ENCODE measurements around the gene HTR2B. TPM values are rescaled to one million over a fixed set of nuclear protein-coding genes. Genes with fewer than 3 reads are reported as not detected.

HTR2B gene
- total and polyA plus RNA-seq, 2 of the 13 experiments (the other 11 are each of a cell fraction or from before 2014, with no cell fraction given), result 0.08 TPM; not detected in 1

GRCh38 chr2:231068525-231069222 is 56.2 kb downstream of the HTR2B start (continued):
- TF ChIP-seq GPN1 (CRISPR knock-in tag; IDR thresholded peaks at IDR 0.05; ENCODE audit: borderline replicate concordance) (no peak), TBX3 (IDR thresholded peaks at IDR 0.05; ENCODE audit: borderline replicate concordance) (peak; percentile 74; the same call in 1 of the 2 replicates), FOSL2 (CRISPR knock-in tag; IDR thresholded peaks at IDR 0.05) (peak; percentile 98), MED1 (CRISPR knock-in tag; IDR thresholded peaks at IDR 0.05) (peak; percentile 65), ZNF335 (CRISPR knock-in tag; IDR thresholded peaks at IDR 0.05) (peak; percentile 96), CEBPB (IDR thresholded peaks at IDR 0.05; ENCODE audit: borderline replicate concordance, low read depth, low read length) (peak; percentile 96), SOX5 (CRISPR knock-in tag; IDR thresholded peaks at IDR 0.05; ENCODE audit: borderline replicate concordance) (peak; percentile 27; the same call in 1 of the 2 replicates), ZNF792 (CRISPR knock-in tag; IDR thresholded peaks at IDR 0.05) (0 out of 2 replicates have a peak, but pooled peaks have one; percentile 39), PPARG (CRISPR knock-in tag; conservative IDR thresholded peaks at IDR 0.05) (peak; percentile 95), ZNF232 (CRISPR knock-in tag; IDR thresholded peaks at IDR 0.05; ENCODE audit: borderline replicate concordance) (no peak), RXRB (CRISPR knock-in tag; IDR thresholded peaks at IDR 0.05; ENCODE audit: borderline replicate concordance) (peak; percentile 73; the same call in 1 of the 2 replicates), ZNF83 (CRISPR knock-in tag; IDR thresholded peaks at IDR 0.05; ENCODE audit: borderline replicate concordance) (no peak), NPAS2 (CRISPR knock-in tag; IDR thresholded peaks at IDR 0.05; ENCODE audit: borderline replicate concordance) (no peak), ZNF7 (CRISPR knock-in tag; IDR thresholded peaks at IDR 0.05) (no peak), PRMT3 (CRISPR knock-in tag; IDR thresholded peaks at IDR 0.05; ENCODE audit: borderline replicate concordance, low read depth) (no peak), NR2C2 (CRISPR knock-in tag; IDR thresholded peaks at IDR 0.05; ENCODE audit: borderline replicate concordance) (0 out of 2 replicates have a peak, but pooled peaks have one; percentile 2), ARID5B (CRISPR knock-in tag; IDR thresholded peaks at IDR 0.05) (peak; percentile 77), ARID3A (IDR thresholded peaks at IDR 0.05; ENCODE audit: low read depth, low read length) (peak; percentile 98), ETV5 (CRISPR knock-in tag; IDR thresholded peaks at IDR 0.05; ENCODE audit: borderline replicate concordance) (peak; percentile 55; the same call in 1 of the 2 replicates), FOSL1 (CRISPR knock-in tag; IDR thresholded peaks at IDR 0.05; ENCODE audit: borderline replicate concordance) (peak; percentile 84), MAZ (IDR thresholded peaks at IDR 0.05; ENCODE audit: borderline replicate concordance, low read depth, low read length) (no peak), MAZ (CRISPR knock-in tag; IDR thresholded peaks at IDR 0.05; ENCODE audit: low read depth) (no peak), ZGPAT (CRISPR knock-in tag; IDR thresholded peaks at IDR 0.05) (no peak), SAP130 (CRISPR knock-in tag; IDR thresholded peaks at IDR 0.05; ENCODE audit: low read depth) (peak; percentile 77)

Measured in HepG2 (cell line).